PC-9 (cell line): ENCODE results near the gene LAP3. TPM values are rescaled to one million over a fixed set of nuclear protein-coding genes. Genes with fewer than 3 reads are reported as not detected.

ENCODE experiments used
- BruUV-seq: library from RNA; stranded (reverse); fragments of 400-500 nt; replicated peaks from 2 replicates; lab custom pipeline; 2021; lab: Mats Ljungman, UMichigan
- CTCF ChIA-PET: fragments of 300-600 bp; sonication (Branson Sonifier 250); formaldehyde crosslinking; loops from one replicate; lab custom pipeline; 2022; ENCODE audit warnings: antibody characterized with exemption; lab: Charles Lee
- POLR2A ChIA-PET: fragments of 300-600 bp; sonication (Branson Sonifier 250); formaldehyde crosslinking; loops from one replicate; lab custom pipeline; 2022; ENCODE audit warnings: antibody characterized with exemption; ENCODE audit not compliant: unreplicated experiment; lab: Charles Lee
- DNase-seq, 2 experiments: peaks; one replicate each; pipeline versions ENCODE4 v3.0.0 to v3.0.0-alpha.2; 2015 to 2022; ENCODE audit warnings: mixed read lengths in 1 of 2
- H2AFZ ChIP-seq: fragments of 200-600 bp; sonication (generic); 2 replicates; pipeline ENCODE4 v1.8.1; 2017; ENCODE audit warnings: antibody characterized with exemption
- H3F3A ChIP-seq: fragments of 200-600 bp; sonication (generic); 2 replicates; pipeline ENCODE4 v1.8.1; 2017; ENCODE audit warnings: antibody characterized with exemption, mild to moderate bottlenecking, low read depth; ENCODE audit not compliant: insufficient read depth
- H3K27ac ChIP-seq: fragments of 200-600 bp; sonication (generic); 2 replicates; pipeline ENCODE4 v1.6.1; 2016; ENCODE audit warnings: mixed run types
- H3K27me3 ChIP-seq: fragments of 200-600 bp; sonication (generic); 2 replicates; pipeline ENCODE4 v1.6.1; 2016; ENCODE audit warnings: low read depth, mixed run types; ENCODE audit not compliant: insufficient read depth
- H3K36me3 ChIP-seq: fragments of 200-600 bp; sonication (generic); 2 replicates; pipeline ENCODE4 v1.6.1; 2016; ENCODE audit warnings: low read depth, mixed run types
- H3K4me1 ChIP-seq: fragments of 200-600 bp; sonication (generic); replicated peaks from 2 replicates; pipeline ENCODE4 v1.6.1; 2016; ENCODE audit warnings: mixed run types; ENCODE audit not compliant: insufficient read depth
- H3K4me2 ChIP-seq: fragments of 200-600 bp; sonication (generic); 2 replicates; pipeline ENCODE4 v1.6.1; 2017; ENCODE audit warnings: mixed run types
- H3K4me3 ChIP-seq: fragments of 200-600 bp; sonication (generic); 2 replicates; pipeline ENCODE4 v1.6.1; 2016; ENCODE audit warnings: mixed run types
- H3K79me2 ChIP-seq: fragments of 200-600 bp; sonication (generic); 2 replicates; pipeline ENCODE4 v1.6.1; 2017; ENCODE audit warnings: low read depth, mixed run types
- H3K9me2 ChIP-seq: fragments of 200-600 bp; sonication (generic); 2 replicates; pipeline ENCODE4 v1.8.1; 2017; ENCODE audit warnings: mild to moderate bottlenecking; ENCODE audit not compliant: insufficient read depth
- H3K9me3 ChIP-seq: fragments of 200-600 bp; sonication (generic); 2 replicates; pipeline ENCODE4 v1.8.1; 2016; ENCODE audit warnings: low read depth; ENCODE audit not compliant: insufficient read depth
- H4K20me1 ChIP-seq: fragments of 200-600 bp; sonication (generic); 2 replicates; pipeline ENCODE4 v1.8.1; 2017; ENCODE audit not compliant: insufficient read depth
- CTCF ChIP-seq: fragments of 200-600 bp; sonication (generic); conservative IDR thresholded peaks from 2 replicates; pipeline ENCODE4 v1.6.1; 2017; ENCODE audit warnings: mixed run types, antibody characterized with exemption, mild to moderate bottlenecking, moderate library complexity
- EZH2 ChIP-seq: fragments of 200-600 bp; sonication (generic); IDR thresholded peaks from 2 replicates; pipeline ENCODE4 v1.8.0; 2017; ENCODE audit warnings: antibody characterized with exemption, low read depth
- intact Hi-C: fragments of 100-400 bp; cut with micrococcal nuclease; formaldehyde crosslinking; loops from one replicate; pipeline ENCODE4 v1.10.0; 2022; ENCODE audit not compliant: unreplicated experiment
- total RNA-seq: library from RNA; stranded (reverse); gene quantifications from 2 replicates; pipeline ENCODE4 v1.2.3, GENCODE V29; 2021

Gene LAP3
- total RNA-seq, 1 experiment from 2014 or later = 43.9 TPM

GRCh38 chr4:17578482-17578891 is 1.5 kb downstream of the LAP3 start:
- ChIA-PET POLR2A (no interaction called here), CTCF (interaction anchor here (0.5 kb wide), 1 partner anchor 230 kb away, joined by 5 read pairs; no protein-coding TSS in a partner anchor)
- BruUV-seq = no TSS peak
- Histone ChIP-seq H3K4me2 (peak overlapping the region; percentile 97), H3K79me2 (no peaks in the 10 kb centered on the region), H2AFZ (peak overlapping the region; percentile 99; the same call in 1 of the 2 replicates), H3K9me2 (no peaks in the 10 kb centered on the region), H3K4me1 (0 out of 2 replicates have a peak, but pooled peaks cover 3% of the 10 kb centered on the region), H3K27me3 (no peaks in the 10 kb centered on the region), H3K36me3 (no peaks in the 10 kb centered on the region), H3F3A (no peaks in the 10 kb centered on the region), H3K9me3 (no peaks in the 10 kb centered on the region), H3K27ac (no peak overlapping the region), H3K4me3 (peak overlapping the region; percentile 87; the same call in 1 of the 2 replicates), H4K20me1 (no peaks in the 10 kb centered on the region)
- TF ChIP-seq CTCF = no peak
- no peak for TF ChIP-seq EZH2
- intact Hi-C loops = loop anchor here (10.0 kb wide), 1 partner anchor 236 kb away; the partner anchor contains the start of genes DCAF16 and NCAPG
- no peak for DNase-seq

GRCh38 chr4:17580969-17581368 is 4.0 kb downstream of the LAP3 start:
- intact Hi-C loops = no loop called here
- Histone ChIP-seq H3K36me3 (no peaks in the 10 kb centered on the region), H3K4me1 (0 out of 2 replicates have a peak, but pooled peaks cover 3% of the 10 kb centered on the region), H3K27me3 (no peaks in the 10 kb centered on the region), H3K79me2 (no peaks in the 10 kb centered on the region), H3K4me3 (no peak overlapping the region), H2AFZ (no peak overlapping the region), H3K4me2 (no peak overlapping the region), H3K27ac (no peak overlapping the region), H3F3A (no peaks in the 10 kb centered on the region), H3K9me2 (no peaks in the 10 kb centered on the region), H4K20me1 (no peaks in the 10 kb centered on the region), H3K9me3 (no peaks in the 10 kb centered on the region)
- ChIA-PET POLR2A (no interaction called here), CTCF (no interaction called here)
- TF ChIP-seq CTCF (no peak), EZH2 (no peak)
- no peak for DNase-seq
- no TSS peak for BruUV-seq

- H3K36me3 ChIP-seq = no peaks in the 10 kb centered on the region
- H2AFZ ChIP-seq = no peak overlapping the region
- H3K4me1 ChIP-seq = 0 out of 2 replicates have a peak, but pooled peaks cover 3% of the 10 kb centered on the region
- H3K4me3 ChIP-seq = no peak overlapping the region
- H3K9me2 ChIP-seq = no peaks in the 10 kb centered on the region
- no peak for DNase-seq
- CTCF ChIA-PET = no interaction called here
- no peaks in the 10 kb centered on the region for H3K79me2 ChIP-seq
- BruUV-seq = no TSS peak
- POLR2A ChIA-PET = no interaction called here
- intact Hi-C loops = no loop called here
- H3F3A ChIP-seq = no peaks in the 10 kb centered on the region
- H3K27ac ChIP-seq = no peak overlapping the region
- no peaks in the 10 kb centered on the region for H4K20me1 ChIP-seq
- H3K9me3 ChIP-seq = no peaks in the 10 kb centered on the region
- no peaks in the 10 kb centered on the region for H3K27me3 ChIP-seq
- TF ChIP-seq CTCF = no peak
- TF ChIP-seq EZH2 = no peak
- H3K4me2 ChIP-seq = no peak overlapping the region
These were observed 6.3 kb downstream of the LAP3 start for GRCh38 chr4:17583276-17583675.
